HepG2 (cell line): ENCODE data around the gene A3GALT2. TPM values are rescaled to one million over a fixed set of nuclear protein-coding genes. Genes with fewer than 3 reads are reported as not detected.
A peak's percentile ranks its signal among the peaks of the same experiment; 100 is the strongest.

Experiments
- ATF2 ChIP-seq: sonication (generic); formaldehyde crosslinking; IDR thresholded peaks from 2 replicates; pipeline ENCODE4 v1.4.0; 2020; ENCODE audit warnings: missing genetic modification reagents
- FOXP1 ChIP-seq, 2 experiments: fragments of 450-650 bp in 1 of 2; IDR thresholded peaks; 2 replicates each; pipeline ENCODE4 v1.6.1; 2017 to 2018; ENCODE audit warnings: antibody characterized with exemption in 1 of 2
- GABPA ChIP-seq, 2 experiments: IDR thresholded peaks; 2 replicates each; pipeline ENCODE4 v1.6.1; 2011 to 2016; ENCODE audit warnings: low read depth in 2 of 2, low read length in 1 of 2, missing biosample characterization in 1 of 2, missing genetic modification characterization in 1 of 2
- GLI4 ChIP-seq: sonication (generic); formaldehyde crosslinking; IDR thresholded peaks from 2 replicates; pipeline ENCODE4 v1.5.1; 2020; ENCODE audit warnings: missing genetic modification reagents, mild to moderate bottlenecking, moderate library complexity, borderline replicate concordance
- GLMP ChIP-seq: sonication (generic); formaldehyde crosslinking; IDR thresholded peaks from 2 replicates; pipeline ENCODE4 v1.9.0; 2021; ENCODE audit warnings: missing genetic modification reagents, mild to moderate bottlenecking, borderline replicate concordance
- HOXA3 ChIP-seq: sonication (generic); formaldehyde crosslinking; IDR thresholded peaks from 2 replicates; pipeline ENCODE4 v1.5.0; 2020; ENCODE audit warnings: missing genetic modification reagents
- KDM5B ChIP-seq: sonication (generic); formaldehyde crosslinking; IDR thresholded peaks from 2 replicates; pipeline ENCODE4 v1.4.0; 2020; ENCODE audit warnings: missing genetic modification reagents, mild to moderate bottlenecking, borderline replicate concordance
- NCOR1 ChIP-seq: fragments of 200-600 bp; sonication (generic); IDR thresholded peaks from 2 replicates; pipeline ENCODE4 v1.7.0; 2017; ENCODE audit warnings: antibody characterized with exemption, low read length, borderline replicate concordance
- PITX1 ChIP-seq: sonication (generic); formaldehyde crosslinking; IDR thresholded peaks from 2 replicates; pipeline ENCODE4 v1.5.1; 2020; ENCODE audit warnings: mild to moderate bottlenecking, missing genetic modification reagents
- RAD21 ChIP-seq: fragments of 450-650 bp; formaldehyde crosslinking; IDR thresholded peaks from 2 replicates; pipeline ENCODE4 v1.5.0; 2020; ENCODE audit warnings: mild to moderate bottlenecking
- RFX3 ChIP-seq: IDR thresholded peaks from 2 replicates; pipeline ENCODE4 v1.6.1; 2016; ENCODE audit warnings: missing biosample characterization, missing genetic modification reagents
- SALL2 ChIP-seq: sonication (generic); formaldehyde crosslinking; IDR thresholded peaks from 2 replicates; pipeline ENCODE4 v1.8.1; 2023; ENCODE audit warnings: mild to moderate bottlenecking, missing genetic modification reagents, inconsistent platforms
- SMAD3 ChIP-seq: sonication (generic); formaldehyde crosslinking; IDR thresholded peaks from 2 replicates; pipeline ENCODE4 v1.4.0; 2020; ENCODE audit warnings: missing genetic modification reagents
- TCF12 ChIP-seq, 2 experiments: fragments of 450-650 bp in 1 of 2; sonication (generic) in 1 of 2; formaldehyde crosslinking in 1 of 2; IDR thresholded peaks; 2 replicates each; pipeline versions ENCODE4 v1.6.1 to v1.8.0; 2017 to 2022; ENCODE audit warnings: antibody characterized with exemption in 1 of 2, mild to moderate bottlenecking in 1 of 2, missing genetic modification reagents in 1 of 2, moderate library complexity in 1 of 2
- TEAD3 ChIP-seq: optimal IDR thresholded peaks from 2 replicates; pipeline ENCODE3; 2016; ENCODE audit warnings: borderline replicate concordance
- XRCC5 ChIP-seq: fragments of 200-400 bp; formaldehyde crosslinking; optimal IDR thresholded peaks from 2 replicates; pipeline ENCODE3; 2017; ENCODE audit warnings: mild to moderate bottlenecking, low read length
- YY1 ChIP-seq: IDR thresholded peaks from 2 replicates; pipeline ENCODE4 v1.6.1; 2011; ENCODE audit warnings: low read length, low read depth, moderate library complexity, mild to moderate bottlenecking; ENCODE audit not compliant: insufficient read depth, insufficient replicate concordance
- ZFY ChIP-seq: sonication (generic); formaldehyde crosslinking; IDR thresholded peaks from 2 replicates; pipeline ENCODE4 v1.4.0; 2020; ENCODE audit warnings: missing genetic modification reagents
- ZNF317 ChIP-seq: sonication (generic); formaldehyde crosslinking; IDR thresholded peaks from 2 replicates; pipeline ENCODE4 v1.5.0; 2020; ENCODE audit warnings: mild to moderate bottlenecking, missing genetic modification reagents
- ZNF343 ChIP-seq: sonication (generic); formaldehyde crosslinking; IDR thresholded peaks from 2 replicates; pipeline ENCODE4 v1.4.0; 2020; ENCODE audit warnings: mild to moderate bottlenecking, missing genetic modification reagents
- ZNF350 ChIP-seq: sonication (generic); formaldehyde crosslinking; IDR thresholded peaks from 2 replicates; pipeline ENCODE4 v1.4.0; 2020; ENCODE audit warnings: mild to moderate bottlenecking, low read depth, missing genetic modification reagents, borderline replicate concordance
- ZNF562 ChIP-seq: sonication (generic); formaldehyde crosslinking; IDR thresholded peaks from 2 replicates; pipeline ENCODE4 v1.8.0; 2022; ENCODE audit warnings: missing genetic modification reagents, borderline replicate concordance
- ZNF781 ChIP-seq: sonication (generic); formaldehyde crosslinking; IDR thresholded peaks from 2 replicates; pipeline ENCODE4 v1.5.1; 2020; ENCODE audit warnings: borderline replicate concordance, mild to moderate bottlenecking, missing genetic modification reagents; ENCODE audit errors: not compliant biosample characterization
- ZNF883 ChIP-seq: sonication (generic); formaldehyde crosslinking; IDR thresholded peaks from 2 replicates; pipeline ENCODE4 v1.5.1; 2020; ENCODE audit warnings: mild to moderate bottlenecking, missing genetic modification reagents; ENCODE audit errors: not compliant biosample characterization
- ZSCAN29 ChIP-seq: sonication (generic); formaldehyde crosslinking; conservative IDR thresholded peaks from 2 replicates; pipeline ENCODE4 v1.4.0; 2020; ENCODE audit warnings: mild to moderate bottlenecking, missing genetic modification reagents
- ZSCAN31 ChIP-seq: sonication (generic); formaldehyde crosslinking; IDR thresholded peaks from 2 replicates; pipeline ENCODE4 v1.5.0; 2020; ENCODE audit warnings: low read depth, mild to moderate bottlenecking, missing genetic modification reagents
- polyA plus RNA-seq, 8 experiments: library from polyadenylated mRNA; depleted of rRNA in 3 of 8; stranded (reverse) in 7 of 8; unstranded in 1 of 8; fragments of >200 nt; fragmentation: Illumina TruSeq in 4 of 8; extraction: Trizol in 4 of 8; gene quantifications; 2 replicates each; pipeline versions ENCODE4 v1.2.1 to v1.2.3, GENCODE V29; 2011 to 2016; ENCODE audit warnings: low read depth in 4 of 8, missing spikeins in 1 of 8, mixed read lengths in 1 of 8; ENCODE audit not compliant: insufficient read depth in 1 of 8
- total RNA-seq, 5 experiments: library from RNA; depleted of rRNA; stranded (reverse); fragments of >200 nt; fragmentation: Illumina TruSeq; extraction: Trizol; gene quantifications; 2 replicates each; pipeline ENCODE4 v1.2.3, GENCODE V29; 2016; ENCODE audit warnings: low read depth in 1 of 5

Gene A3GALT2
- total and polyA plus RNA-seq, 2 of the 13 experiments (the other 11 are each of a cell fraction or from before 2014, with no cell fraction given): not detected

- TF ChIP-seq ZSCAN31 (CRISPR knock-in tag) (0 out of 2 replicates have a peak, but pooled peaks have one; percentile 42), TCF12 (IDR thresholded peaks at IDR 0.05) (no peak), TCF12 (CRISPR knock-in tag; IDR thresholded peaks at IDR 0.05) (no peak), ZFY (CRISPR knock-in tag) (0 out of 2 replicates have a peak, but pooled peaks have one; percentile 33), RFX3 (no peak), ZNF343 (CRISPR knock-in tag) (no peak), TEAD3 (CRISPR knock-in tag) (peak; percentile 10), ATF2 (CRISPR knock-in tag) (no peak), ZNF883 (CRISPR knock-in tag) (no peak), PITX1 (CRISPR knock-in tag) (no peak; the same call in 1 of the 2 replicates), YY1 (peak; percentile 21), ZNF317 (CRISPR knock-in tag) (no peak), ZSCAN29 (CRISPR knock-in tag) (no peak), GLI4 (CRISPR knock-in tag) (no peak), HOXA3 (CRISPR knock-in tag) (peak; percentile 41; the same call in 1 of the 2 replicates), KDM5B (CRISPR knock-in tag) (0 out of 2 replicates have a peak, but pooled peaks have one; percentile 27), RAD21 (CRISPR knock-in tag) (peak; percentile 94), ZNF350 (peak; percentile 60; the same call in 1 of the 2 replicates), ZNF781 (peak; percentile 65), SALL2 (CRISPR knock-in tag) (0 out of 2 replicates have a peak, but pooled peaks have one; percentile 36), ZNF562 (CRISPR knock-in tag) (no peak), GABPA (IDR thresholded peaks at IDR 0.05; ENCODE audit: low read depth, low read length) (no peak), GABPA (CRISPR knock-in tag; IDR thresholded peaks at IDR 0.05; ENCODE audit: low read depth) (no peak), GLMP (CRISPR knock-in tag) (no peak), FOXP1 (IDR thresholded peaks at IDR 0.05) (no peak), FOXP1 (CRISPR knock-in tag; IDR thresholded peaks at IDR 0.05) (no peak), SMAD3 (0 out of 2 replicates have a peak, but pooled peaks have one; percentile 28), XRCC5 (peak; percentile 66), NCOR1 (no peak)
Measured at GRCh38 chr1:33367485-33368405, 46.8 kb upstream of the A3GALT2 start (continued).
